ENCODE measurements around the gene KIRREL2.

GRCh38 chr19:35862528-35862927 lies 5.8 kb downstream of the KIRREL2 start:
- TF ChIP-seq CTCF (conservative IDR thresholded peaks at IDR 0.05; ENCODE audit: low read depth, low read length) (no peak), EZH2 (IDR thresholded peaks at IDR 0.05; ENCODE audit: low read length, unreplicated experiment) (no peak), EZH2phosphoT487 (IDR thresholded peaks at IDR 0.05; ENCODE audit: borderline replicate concordance, low read length) (no peak)

Data from PC-3 (cell line).